ENCODE data around the gene NFU1.

GRCh38 chr2:69456154-69456553 is 18.9 kb upstream of the NFU1 start:
- TF ChIP-seq ZNF737 (CRISPR knock-in tag; IDR thresholded peaks at IDR 0.05; ENCODE audit: borderline replicate concordance) (no peak), PRPF4 (IDR thresholded peaks at IDR 0.05; ENCODE audit: low read depth, low read length, poor library complexity, severe bottlenecking) (no peak), ZNF709 (CRISPR knock-in tag; IDR thresholded peaks at IDR 0.05) (no peak), NR1H2 (CRISPR knock-in tag; IDR thresholded peaks at IDR 0.05; ENCODE audit: borderline replicate concordance, low read depth) (no peak), CREM (IDR thresholded peaks at IDR 0.05) (no peak), CREM (CRISPR knock-in tag; IDR thresholded peaks at IDR 0.05) (no peak), ZBTB7A (CRISPR knock-in tag; IDR thresholded peaks at IDR 0.05) (no peak), CEBPB (IDR thresholded peaks at IDR 0.05; ENCODE audit: borderline replicate concordance, low read depth, low read length) (no peak), SMAD3 (CRISPR knock-in tag; IDR thresholded peaks at IDR 0.05) (no peak), YY1 (IDR thresholded peaks at IDR 0.05; ENCODE audit: insufficient read depth, insufficient replicate concordance, low read depth, low read length) (no peak), CHD4 (IDR thresholded peaks at IDR 0.05; ENCODE audit: borderline replicate concordance, low read length) (no peak)
- TF ChIP-seq, protein P1, sequence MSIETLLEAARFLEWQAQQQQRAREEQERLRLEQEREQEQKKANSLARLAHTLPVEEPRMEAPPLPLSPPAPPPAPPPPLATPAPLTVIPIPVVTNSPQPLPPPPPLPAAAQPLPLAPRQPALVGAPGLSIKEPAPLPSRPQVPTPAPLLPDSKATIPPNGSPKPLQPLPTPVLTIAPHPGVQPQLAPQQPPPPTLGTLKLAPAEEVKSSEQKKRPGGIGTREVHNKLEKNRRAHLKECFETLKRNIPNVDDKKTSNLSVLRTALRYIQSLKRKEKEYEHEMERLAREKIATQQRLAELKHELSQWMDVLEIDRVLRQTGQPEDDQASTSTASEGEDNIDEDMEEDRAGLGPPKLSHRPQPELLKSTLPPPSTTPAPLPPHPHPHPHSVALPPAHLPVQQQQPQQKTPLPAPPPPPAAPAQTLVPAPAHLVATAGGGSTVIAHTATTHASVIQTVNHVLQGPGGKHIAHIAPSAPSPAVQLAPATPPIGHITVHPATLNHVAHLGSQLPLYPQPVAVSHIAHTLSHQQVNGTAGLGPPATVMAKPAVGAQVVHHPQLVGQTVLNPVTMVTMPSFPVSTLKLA (IDR thresholded peaks at IDR 0.05): no peak
- TF ChIP-seq, protein P2, sequence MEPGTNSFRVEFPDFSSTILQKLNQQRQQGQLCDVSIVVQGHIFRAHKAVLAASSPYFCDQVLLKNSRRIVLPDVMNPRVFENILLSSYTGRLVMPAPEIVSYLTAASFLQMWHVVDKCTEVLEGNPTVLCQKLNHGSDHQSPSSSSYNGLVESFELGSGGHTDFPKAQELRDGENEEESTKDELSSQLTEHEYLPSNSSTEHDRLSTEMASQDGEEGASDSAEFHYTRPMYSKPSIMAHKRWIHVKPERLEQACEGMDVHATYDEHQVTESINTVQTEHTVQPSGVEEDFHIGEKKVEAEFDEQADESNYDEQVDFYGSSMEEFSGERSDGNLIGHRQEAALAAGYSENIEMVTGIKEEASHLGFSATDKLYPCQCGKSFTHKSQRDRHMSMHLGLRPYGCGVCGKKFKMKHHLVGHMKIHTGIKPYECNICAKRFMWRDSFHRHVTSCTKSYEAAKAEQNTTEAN (CRISPR knock-in tag; conservative IDR thresholded peaks at IDR 0.05): no peak

All from HepG2 (cell line).